ENCODE measurements around the gene TOP2A.
A peak's percentile ranks its signal among the peaks of the same experiment; 100 is the strongest.
"Not testable (repeated sequence)": the region's sequence is repeated elsewhere in the genome, so short reads cannot be mapped to it uniquely, and the experiment has no call there.

The TOP2A gene

DNA sequence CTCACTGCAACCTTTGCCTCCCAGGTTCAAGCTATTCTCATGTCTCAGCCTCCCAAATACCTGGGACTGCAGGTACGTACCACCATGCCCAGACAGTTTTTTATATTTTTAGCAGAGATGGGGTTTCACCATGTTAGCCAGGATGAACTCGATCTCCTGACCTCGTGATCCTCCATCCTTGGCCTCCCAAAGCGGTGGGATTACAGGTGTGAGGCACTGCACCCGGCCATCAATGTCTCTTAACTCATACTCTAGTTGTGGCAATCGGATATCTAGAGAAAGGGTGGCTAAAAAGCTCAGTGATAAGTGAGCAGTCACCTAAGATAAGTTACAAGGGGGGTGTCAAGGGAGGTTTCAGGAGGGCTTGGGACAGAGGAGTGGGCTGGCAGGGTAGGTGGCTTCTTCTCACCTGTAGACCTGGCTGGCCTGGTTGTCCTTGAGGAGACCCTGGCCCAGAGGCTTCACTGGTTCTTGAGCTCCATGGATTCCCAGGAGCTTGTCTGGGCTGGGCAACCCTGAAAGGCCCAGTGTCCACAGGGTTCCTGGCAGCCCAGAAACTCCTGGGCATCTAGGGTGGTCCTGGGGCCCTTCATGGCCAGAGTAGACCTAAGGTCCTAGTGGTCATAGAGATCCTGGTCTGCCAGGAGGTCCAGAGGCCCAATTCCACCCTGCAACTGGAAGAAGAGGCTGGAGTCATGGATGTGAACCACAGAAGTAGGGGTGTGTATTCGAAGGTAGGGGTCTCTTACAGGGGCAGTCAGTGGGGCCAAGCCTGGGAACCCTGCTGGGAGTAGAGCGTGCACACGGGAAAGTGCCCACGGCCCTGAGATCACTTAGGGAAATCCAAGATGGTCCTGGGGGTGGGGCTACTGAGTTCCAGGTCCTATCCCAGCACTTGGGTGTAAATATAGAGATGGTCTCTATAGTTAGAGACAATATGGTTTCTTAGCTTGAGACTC lies 12.9 kb upstream of the TOP2A start:
- DNase-seq: no peak

DNA sequence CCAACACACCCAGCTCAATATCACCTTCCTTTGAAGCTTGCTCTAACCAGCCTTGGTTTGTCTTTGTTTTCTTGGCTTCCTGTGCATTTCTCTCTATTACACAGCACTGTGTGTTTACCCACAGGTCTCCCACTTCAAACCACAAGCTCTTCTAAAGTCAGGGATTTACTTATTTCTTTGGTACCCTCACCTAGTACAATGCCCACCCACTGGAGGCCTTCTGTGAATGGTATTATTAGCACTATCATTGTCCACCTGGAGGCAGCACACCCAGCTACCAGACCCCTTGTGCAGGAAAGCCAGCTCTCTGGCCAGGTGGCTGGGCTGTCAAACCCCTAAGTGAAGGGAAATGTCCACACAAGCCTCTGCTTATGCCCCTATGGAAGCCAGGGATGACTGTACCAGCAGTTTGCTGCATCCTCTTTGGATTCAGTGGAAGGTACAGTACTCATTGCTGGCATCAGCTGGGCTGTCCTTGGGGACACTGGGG lies 9.4 kb upstream of the TOP2A start:
- DNase-seq: no peak

DNA sequence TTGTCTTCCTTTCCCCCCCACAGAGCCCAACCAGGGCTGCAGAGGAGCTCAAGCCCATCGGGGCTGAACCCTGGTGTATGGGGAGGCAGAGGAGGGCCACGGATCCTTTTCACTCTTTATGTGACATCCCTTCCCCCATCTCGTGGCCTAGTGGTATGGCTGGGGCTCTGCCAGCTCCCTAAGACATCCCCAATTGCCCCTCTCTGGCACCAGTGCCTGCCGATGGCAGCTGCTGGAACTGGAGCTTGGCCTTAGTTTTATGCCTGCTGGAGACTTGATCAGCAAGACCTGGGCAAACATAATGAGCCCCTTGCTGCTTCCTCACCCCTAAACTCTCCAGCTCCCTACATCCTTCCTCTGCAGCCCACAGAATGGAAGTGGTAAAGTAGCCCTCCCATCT lies 8.0 kb upstream of the TOP2A start:
- DNase-seq: no peak

DNA sequence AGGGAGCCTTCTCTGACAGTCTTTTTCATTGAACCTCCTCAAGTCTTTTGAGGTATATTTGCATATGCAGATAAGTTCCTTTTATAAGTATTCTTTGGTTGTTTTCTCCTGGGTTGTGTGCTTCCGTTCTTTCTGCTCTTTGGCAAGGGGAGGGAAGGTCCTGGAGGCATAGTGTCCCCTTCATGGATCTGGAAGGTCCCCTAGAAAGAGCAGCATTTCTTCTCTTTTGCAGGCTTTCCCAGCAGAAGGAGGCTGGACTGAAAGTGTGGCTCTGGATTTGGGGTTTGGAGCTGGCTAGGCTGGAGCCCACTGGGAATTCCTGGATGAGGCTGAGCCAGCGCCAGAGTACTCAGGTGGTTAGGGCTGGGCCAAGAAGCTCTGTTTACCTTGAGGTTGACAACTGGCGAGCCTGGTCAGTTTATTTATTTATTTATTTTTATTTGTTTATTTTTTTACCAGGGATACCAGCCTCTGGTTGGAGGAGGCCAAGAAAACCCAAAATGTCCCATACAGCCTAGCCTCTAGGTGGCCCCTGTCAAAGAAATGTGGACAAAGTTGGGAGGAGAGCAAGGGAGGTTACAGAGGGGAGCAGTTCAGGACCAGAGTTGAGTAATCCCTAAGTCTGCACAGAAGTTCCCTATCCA lies 5.4 kb upstream of the TOP2A start:
- DNase-seq: no peak

DNA sequence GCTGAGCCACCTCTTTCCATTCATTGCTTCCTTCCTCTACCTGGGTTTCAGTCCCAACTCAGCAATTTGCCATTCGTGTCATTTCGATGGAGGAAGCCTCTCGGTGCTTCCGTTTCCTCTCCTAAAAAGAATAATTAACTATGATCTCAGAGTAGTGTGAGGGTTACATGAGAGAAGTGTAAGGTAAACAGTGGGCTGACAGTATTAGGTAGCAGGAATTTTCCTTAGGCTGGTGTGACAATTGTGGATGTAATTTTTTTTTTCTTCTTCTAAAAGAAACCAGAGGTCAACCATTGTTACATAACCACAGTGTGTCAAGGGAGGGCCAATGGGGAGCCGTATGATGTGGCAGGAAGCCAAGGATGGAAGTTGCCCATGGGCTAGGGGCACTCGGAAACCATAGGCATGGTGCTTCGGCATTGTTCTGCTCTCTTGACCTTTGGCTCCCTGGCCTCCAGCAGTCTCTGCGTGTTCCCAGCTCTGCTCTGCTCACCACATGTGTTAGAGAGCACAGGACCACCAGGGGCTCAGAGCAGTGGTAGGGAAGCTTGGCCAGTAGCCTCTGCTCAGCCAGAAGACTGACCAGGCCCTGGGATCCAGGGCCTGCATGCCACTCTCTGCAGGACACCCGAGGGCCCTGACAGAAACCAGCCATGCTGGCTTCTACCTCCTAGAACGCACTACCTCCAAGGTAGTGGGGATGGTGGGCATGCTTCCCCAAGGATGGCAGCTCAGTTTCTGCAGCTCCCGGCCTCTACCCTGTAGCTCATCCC lies 2.0 kb upstream of the TOP2A start:
- no peak for DNase-seq

DNA sequence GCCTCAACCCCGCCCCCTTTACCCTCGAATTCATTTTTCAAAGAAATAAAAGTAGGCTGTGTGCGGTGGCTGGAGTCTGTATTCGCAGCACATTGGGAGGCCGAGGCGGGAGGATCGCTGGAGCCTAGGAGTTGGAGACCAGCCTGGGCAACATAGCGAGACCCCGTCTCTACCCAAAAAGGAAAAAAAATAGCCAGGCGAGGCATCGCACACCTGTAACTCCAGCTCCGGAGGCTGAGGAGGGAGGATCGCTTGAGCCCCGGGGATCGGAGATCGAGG lies 671 bp upstream of the TOP2A start:
- no peak for DNase-seq

DNA sequence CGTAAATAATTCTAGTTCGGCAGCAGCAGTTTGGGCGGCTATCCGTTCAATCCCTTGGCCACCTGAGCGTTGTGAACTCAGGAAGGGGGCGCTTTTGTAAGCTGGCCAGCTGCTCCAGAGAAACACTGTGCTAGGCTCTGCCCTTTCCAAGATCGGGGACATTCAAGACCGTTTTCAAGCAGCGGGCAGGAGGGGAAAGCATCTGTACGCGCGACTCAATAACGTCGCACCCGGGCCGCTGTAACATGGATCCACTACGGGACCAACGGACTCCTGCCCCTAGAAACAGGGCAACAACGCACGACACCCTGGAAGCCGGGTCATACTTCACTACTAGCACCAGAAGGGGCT lies 463 bp downstream of the TOP2A start:
- DNase-seq: no peak

DNA sequence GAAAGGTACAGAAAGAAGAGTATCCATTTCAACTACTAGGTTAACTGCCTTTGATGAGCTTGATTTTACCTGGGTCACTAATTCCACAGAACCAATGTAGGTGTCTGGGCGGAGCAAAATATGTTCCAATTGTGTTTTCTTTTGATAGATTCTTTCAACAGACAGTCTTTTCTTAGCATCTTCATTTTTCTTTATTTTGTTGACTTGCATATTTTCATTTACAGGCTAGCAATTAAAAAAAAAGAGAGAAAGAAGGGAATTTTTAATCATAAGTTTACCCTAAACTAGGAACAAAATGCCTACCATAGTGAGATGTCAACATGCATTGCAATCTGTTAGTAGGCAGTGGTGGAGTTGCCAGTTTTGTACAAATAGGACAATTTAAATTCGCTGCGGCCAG lies 1.0 kb downstream of the TOP2A start:
- no peak for DNase-seq

DNA sequence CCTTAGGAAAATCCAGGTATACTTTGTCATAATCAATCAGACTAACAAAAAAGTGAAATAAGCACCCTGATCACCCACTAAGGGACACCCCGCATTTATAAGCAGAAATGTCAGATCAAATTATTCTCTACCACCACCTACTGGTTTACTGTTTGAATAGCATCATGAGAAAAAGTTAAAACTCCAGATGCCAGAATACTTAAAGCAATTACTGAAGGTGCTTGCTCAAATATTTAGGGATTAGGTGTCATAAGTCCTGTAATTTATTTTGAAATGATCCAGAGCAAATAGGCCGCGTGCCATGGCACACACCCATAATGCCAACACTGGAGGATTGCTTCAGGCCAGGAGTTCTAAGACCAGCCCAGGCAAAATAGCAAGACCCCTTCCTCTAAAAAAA lies 2.3 kb downstream of the TOP2A start:
- peak; percentile 4 for DNase-seq

DNA sequence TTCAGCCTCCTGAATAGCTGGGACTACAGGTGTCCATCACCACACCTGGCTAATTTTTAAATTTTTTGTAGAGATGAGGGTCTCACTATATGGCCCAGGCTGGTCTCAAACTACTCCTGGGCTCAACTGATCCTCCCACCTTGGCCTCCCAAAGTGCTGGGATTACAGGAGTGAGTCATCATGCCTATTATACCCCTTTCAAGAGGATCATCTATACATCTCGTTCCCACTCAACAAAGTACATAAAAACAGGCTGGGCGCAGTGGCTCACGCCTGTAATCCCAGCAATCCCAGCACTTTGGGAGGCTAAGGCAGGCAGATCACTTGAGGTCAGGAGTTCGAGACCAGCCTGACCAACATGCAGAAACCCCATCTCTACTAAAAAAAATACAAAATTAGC lies 3.4 kb downstream of the TOP2A start:
- not testable (repeated sequence) for DNase-seq

DNA sequence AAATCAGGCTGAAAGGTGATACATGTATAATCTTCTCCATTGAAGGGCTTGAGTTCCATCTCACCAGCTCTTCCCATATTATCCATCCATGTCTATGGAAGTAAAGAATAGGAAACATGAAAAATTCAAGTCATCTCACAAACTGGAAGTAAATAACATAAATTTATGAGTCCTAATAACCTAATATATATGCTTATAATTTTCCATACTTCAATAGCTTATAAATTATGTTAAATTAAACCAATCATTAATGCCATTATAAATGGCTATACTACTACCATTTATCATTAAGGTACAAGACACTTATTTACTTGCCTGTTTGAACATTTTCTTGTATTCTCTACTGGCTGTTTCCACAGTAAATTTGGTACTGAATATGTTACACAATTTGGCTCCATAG lies 4.8 kb downstream of the TOP2A start:
- DNase-seq: no peak

DNA sequence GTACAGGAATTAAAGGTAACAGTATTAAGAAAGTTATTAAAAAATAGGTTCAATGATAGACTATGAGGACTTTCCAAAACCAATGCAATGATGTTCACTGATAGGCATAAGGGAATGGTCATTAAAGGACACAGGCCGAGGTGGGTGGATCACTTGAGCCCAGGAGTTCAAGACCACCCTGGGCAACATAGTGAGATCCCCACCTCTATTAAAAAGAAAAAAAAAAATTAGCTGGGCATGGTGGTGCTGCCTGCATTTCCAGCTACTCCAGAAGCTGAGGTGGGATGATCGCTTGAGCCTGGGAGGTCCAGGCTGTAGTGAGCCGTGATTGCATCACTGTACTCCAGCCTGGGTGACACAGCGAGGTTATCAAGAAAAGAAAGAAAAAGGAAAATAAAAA lies 5.9 kb downstream of the TOP2A start:
- DNase-seq: no peak

DNA sequence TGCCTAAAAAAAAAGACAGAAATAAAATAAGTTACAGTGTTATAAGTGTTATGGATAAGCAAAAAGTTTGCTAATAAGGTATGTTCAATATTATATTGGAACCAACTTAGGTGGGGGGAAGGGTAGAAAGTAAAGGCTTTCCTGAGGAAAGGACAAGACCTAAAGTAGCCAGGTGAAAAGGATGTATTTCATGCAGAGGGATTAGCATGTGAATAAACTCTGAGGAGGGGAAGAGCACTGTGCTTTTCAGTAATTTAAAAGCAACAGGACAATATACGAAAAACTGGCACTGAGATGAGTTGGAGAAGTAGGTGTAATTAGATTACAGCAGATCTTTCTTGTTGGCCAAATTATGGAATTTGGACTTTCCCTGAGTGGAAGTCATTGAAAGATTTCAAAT lies 7.6 kb downstream of the TOP2A start:
- DNase-seq: no peak

DNA sequence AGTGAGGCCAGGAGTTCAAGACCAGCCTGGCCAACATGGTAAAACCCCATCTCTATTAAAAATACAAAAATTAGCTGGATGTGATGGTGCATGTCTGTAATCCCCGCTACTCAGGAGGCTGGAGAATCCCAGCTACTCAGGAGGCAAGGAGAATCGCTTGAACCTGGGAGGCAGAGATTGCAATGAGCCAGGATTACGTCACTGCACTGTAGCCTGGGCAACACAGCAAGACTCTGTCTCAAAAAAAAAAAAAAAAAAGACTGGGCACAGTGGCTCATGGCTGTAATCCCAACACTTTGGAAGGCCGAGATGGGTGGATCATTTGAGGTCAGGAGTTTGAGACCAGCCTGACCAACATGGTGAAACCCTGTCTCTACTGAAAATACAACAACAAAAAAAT lies 8.2 kb downstream of the TOP2A start:
- not testable (repeated sequence) for DNase-seq

DNA sequence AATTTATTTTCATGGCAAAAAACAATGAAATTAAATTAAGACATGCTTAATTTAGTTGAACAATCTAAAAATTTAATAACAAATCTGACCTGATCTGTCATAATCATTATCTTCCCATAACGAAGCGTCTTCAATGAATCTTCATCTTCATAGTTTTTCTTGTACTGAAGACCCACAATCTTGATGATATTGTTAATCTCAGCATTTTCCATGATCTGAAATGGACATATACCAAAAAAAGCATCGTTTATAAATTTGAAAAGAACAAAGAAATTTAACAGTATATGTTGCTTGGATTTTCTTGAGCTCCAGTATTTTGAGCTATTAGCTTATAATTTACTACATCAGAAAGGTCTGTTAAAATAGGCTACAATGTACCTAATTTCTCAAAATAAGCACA lies 10.2 kb downstream of the TOP2A start:
- DNase-seq: no peak

DNA sequence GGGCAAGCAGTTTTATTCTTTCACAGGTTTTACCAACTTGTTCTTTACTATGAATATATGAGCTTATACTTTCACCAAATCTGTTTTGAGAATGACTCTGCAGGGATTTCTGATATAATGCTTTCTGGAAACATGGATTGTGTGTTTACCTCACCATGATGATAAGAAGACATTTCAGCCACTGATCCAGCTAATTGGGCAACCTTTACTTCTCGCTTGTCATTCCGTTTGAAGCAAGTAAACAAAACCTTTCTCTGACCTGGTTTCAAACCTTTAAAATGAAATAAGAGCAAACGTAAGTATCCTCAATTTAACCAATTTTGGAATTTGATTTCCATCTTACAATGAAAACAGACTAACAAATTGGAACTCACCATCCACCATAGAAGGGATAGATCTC lies 13.7 kb downstream of the TOP2A start:
- DNase-seq: no peak

DNA sequence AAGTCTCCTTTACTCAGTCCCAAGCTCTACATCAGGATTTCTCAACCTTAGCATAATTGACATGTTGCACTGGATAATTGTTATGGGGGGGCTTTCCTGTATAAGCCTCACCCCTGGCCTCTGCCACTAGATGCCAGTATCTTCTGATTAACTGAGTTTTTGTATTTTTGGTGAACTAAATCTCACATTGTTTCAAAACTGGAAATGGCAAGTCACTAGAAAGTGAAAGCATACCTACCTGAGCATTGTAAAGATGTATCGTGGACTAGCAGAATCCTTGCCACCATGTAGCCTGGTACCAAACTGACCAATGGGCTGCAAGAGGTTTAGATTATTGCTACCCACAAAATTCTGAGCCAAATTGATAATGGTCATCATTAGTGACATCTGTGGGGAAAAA lies 15.0 kb downstream of the TOP2A start:
- DNase-seq: no peak

DNA sequence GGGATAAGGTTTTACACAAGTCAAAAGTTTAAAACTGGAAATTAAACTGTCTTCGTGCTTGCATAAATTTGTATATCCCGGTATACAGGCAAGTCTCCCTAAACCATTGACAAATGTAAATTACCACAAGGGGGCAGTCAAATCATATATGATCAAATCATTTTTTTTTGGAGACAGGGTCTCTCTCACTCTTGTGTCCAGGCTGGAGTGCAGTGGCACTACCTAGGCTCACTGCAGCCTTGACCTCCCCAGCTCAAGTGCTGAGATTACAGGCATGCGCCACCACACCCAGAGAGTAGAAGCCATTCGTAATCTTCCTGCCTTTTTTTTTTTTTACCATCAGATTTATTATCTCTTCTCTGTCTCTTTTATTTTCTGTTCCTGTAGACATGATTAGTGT lies 18.5 kb downstream of the TOP2A start:
- peak; percentile 19 for DNase-seq

DNA sequence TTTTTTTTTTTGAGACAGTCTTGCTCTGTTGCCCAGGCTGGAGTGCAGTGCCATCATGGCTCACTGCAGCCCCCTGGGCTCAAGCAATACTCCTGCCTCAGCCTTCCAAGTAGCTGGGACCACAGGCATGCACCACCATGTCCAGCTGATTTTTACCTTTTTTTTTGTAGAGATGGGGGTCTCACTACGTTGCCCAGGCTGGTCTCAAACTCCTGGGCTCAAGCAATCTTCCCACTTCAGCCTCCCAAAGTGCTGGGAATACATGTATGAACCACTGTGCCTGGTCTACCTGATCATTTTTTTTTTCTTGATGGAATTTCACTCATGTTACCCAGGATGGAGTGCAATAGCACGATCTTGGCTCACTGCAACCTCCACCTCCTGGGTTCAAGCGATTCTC lies 31.1 kb downstream of the TOP2A start:
- DNase-seq: not testable (repeated sequence)

DNA sequence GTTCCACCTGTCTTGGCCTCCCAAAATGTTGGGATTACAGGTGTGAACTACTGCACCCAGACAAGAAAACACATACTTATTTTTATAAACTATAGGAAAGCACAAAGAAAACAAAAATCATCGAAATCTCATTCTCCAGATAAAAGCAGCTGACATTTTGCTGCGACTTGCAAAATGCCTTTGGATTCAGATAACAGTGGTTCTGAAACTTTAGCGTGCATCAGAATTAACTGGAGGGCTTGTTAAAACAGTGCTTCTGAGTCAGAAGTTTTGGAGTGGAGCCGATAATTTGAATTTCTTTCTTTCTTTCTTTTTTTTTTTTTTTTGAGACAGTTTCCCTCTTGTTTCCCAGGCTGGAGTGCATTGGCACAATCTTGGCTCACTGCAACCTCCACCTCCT lies 35.4 kb downstream of the TOP2A start:
- DNase-seq: no peak

DNA sequence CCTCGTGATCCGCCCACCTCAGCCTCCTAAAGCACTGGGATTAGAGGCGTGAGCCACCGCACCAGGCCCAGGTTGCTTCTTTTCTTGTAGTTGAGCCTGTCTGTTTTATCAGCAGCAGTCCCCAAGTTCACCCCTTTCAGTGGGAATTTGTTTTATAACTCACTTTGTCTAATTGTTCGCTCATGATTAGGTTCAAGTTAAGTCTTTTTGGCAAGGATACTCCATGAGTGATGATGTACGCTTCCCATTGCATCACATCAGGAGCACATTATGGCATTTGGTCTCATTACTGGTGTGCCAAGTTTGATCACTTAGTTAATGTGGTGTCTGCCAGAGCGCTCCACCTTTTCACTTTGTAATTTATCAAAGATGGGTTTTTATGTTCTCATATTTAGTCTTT lies 38.7 kb downstream of the TOP2A start:
- DNase-seq: no peak

DNA sequence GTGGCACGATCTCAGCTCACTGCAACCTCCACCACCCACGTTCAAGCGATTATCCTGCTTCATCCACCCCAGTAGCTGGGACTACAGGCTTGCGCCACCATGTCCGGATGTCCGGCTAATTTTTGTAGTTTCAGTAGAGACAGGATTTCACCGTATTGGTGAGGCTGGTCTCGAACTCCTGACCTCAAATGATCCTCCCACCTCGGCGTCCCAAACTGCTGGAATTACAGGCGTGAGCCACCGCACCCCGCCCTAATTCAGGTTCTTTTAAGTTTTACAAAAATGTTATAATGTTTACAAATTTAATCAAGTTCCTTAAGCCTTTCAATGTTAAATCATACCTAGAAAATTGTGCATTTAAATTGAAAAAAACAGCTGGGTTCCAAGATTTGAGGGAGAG lies 39.9 kb downstream of the TOP2A start:
- no peak for DNase-seq

DNA sequence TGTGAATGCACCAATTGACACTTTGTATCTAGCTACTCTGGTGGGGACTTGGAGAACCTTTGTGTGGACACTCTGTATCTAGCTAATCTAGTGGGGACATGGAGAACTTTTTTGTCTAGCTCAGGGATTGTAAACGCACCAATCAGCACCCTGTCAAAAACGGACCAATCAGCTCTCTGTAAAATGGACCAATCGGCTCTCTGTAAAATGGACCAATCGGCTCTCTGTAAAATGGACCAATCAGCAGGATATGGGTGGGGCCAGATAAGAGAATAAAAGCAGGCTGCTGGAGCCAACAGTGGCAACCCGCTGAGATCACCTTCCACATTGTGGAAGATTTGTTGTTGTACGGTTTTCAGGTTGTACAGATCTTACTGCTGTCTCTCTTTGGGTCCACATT lies 41.2 kb downstream of the TOP2A start:
- not testable (repeated sequence) for DNase-seq

DNA sequence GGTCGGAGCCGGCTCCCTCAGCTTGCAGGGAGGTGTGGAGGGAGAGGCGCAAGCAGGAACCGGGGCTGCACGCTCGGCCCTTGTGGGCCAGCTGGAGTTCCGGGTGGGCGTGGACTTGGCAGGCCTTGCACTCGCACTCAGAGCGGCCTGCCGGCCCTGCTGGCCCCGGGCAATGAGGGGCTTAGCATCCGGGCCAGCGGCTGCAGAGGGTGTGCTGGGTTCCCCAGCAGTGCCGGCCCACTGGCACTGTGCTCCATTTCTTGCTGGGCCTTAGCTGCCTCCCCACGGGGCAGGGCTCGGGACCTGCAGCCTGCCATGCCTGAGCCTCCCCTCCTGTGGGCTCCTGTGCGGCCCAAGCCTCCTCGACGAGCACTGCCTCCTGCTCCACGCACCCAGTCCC lies 41.9 kb downstream of the TOP2A start:
- DNase-seq: not testable (repeated sequence)
